IMR-90 (cell line): ENCODE measurements around the gene PRDM10.

Experiments
- CHD1 ChIP-seq: IDR thresholded peaks from 2 replicates; pipeline ENCODE4 v1.6.1; 2012; ENCODE audit warnings: low read depth, low read length, improper control_type of control experiment
- CTCF ChIP-seq: conservative IDR thresholded peaks from 2 replicates; pipeline ENCODE4 v1.5.1; 2012; ENCODE audit warnings: mild to moderate bottlenecking, low read depth, low read length, improper control_type of control experiment
- FOS ChIP-seq: fragments of 150-350 bp; IDR thresholded peaks from 2 replicates; pipeline ENCODE4 v1.6.1; 2016; ENCODE audit warnings: low read depth, low read length
- MAFK ChIP-seq: IDR thresholded peaks from 2 replicates; pipeline ENCODE4 v1.6.1; 2012; ENCODE audit warnings: low read depth, low read length, improper control_type of control experiment
- MAZ ChIP-seq: IDR thresholded peaks from 2 replicates; pipeline ENCODE4 v1.6.1; 2012; ENCODE audit warnings: low read depth, mild to moderate bottlenecking, low read length, improper control_type of control experiment, moderate library complexity, borderline replicate concordance
- MXI1 ChIP-seq: IDR thresholded peaks from 2 replicates; pipeline ENCODE4 v1.6.1; 2012; ENCODE audit warnings: low read depth, mild to moderate bottlenecking, low read length, moderate library complexity, borderline replicate concordance
- POLR2A ChIP-seq: IDR thresholded peaks from 2 replicates; pipeline ENCODE4 v1.6.1; 2012; ENCODE audit warnings: mild to moderate bottlenecking, low read depth, low read length
- RAD21 ChIP-seq: IDR thresholded peaks from 2 replicates; pipeline ENCODE4 v1.6.1; 2012; ENCODE audit warnings: low read length, improper control_type of control experiment
- RCOR1 ChIP-seq: IDR thresholded peaks from 2 replicates; pipeline ENCODE4 v1.6.1; 2012; ENCODE audit warnings: mild to moderate bottlenecking, low read length, improper control_type of control experiment; ENCODE audit not compliant: insufficient replicate concordance
- SMC3 ChIP-seq: fragments of 150-350 bp; IDR thresholded peaks from 2 replicates; pipeline ENCODE4 v1.6.1; 2016; ENCODE audit warnings: low read depth, mild to moderate bottlenecking, antibody characterized with exemption, low read length, moderate library complexity
- USF2 ChIP-seq: fragments of 150-350 bp; IDR thresholded peaks from 2 replicates; pipeline ENCODE4 v1.6.1; 2017; ENCODE audit warnings: mild to moderate bottlenecking, antibody characterized with exemption, low read length, low read depth

GRCh38 chr11:129973068-129973467, 29.6 kb downstream of the PRDM10 start:
- TF ChIP-seq CTCF (no peak), RCOR1 (no peak), POLR2A (no peak), RAD21 (no peak), FOS (no peak), CHD1 (no peak), SMC3 (no peak), MAFK (no peak), MAZ (no peak), USF2 (no peak), MXI1 (no peak)
